GM21786 (cell line): Measurements from ENCODE around the gene OPN5.
A peak's percentile ranks its signal among the peaks of the same experiment; 100 is the strongest.

Experiments
- ATAC-seq: cut with Tn5 transposase; IDR thresholded peaks from one replicate; pipeline ENCODE4 v1.9.1; 2021; ENCODE audit not compliant: unreplicated experiment

The OPN5 gene

DNA sequence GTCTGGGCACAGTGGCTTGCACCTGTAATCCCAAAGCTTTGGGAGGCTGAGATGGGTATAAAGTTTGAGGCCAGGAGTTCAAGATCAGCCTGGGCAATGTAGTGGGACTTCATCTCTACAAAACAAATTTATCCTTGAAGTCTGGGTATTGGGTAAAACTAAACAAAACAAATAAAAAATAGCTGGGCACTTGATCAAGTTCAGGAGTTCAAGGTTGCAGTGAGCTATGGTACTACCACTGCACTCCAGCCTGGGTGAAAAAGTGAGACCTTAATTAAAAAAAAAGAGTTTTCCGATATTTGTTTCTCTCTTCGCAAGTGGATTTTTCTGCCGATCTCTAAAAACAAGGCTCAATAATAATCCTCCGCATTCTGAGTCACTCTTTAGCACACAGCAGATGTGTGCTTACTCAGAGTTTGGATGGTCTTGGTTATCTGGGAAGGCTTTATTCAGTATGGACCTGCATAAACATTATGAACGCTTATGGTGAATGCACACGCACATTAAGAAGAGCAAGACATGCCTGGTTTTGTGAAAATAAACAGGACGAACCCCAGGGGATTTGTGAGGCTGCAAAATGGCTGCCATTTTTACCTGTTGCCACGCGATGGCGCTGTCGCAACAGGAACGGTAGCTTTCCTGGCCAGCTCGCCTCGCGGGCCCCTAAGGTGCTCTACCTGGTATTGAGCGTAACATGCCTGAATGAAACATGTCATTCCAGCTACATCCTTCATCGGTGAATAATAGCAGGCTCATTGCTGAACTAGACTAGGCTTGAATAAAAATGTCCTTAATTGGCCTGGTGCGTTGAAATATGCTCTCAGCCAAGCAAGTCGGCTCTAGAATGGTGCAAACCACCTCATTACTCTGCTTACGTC is 6.0 kb downstream of the OPN5 start:
- peak; percentile 74 for ATAC-seq

DNA sequence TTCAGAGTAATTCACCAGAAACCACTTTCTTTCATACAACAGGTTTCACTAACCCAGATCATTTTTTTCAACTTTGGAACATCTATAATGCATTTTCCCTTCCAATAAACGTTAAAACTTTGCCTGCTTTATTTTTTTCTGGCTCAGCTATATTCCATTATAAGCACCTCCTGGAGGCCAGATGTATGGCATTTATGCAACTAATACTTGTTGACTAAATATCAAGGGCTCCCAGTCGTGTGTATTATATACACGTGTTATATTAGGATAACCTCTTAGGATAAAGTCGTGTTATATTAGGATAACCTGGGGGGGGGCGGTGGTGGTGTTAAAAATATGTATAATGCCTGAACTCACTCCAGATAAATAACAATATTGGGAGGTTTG is 6.7 kb downstream of the OPN5 start:
- ATAC-seq = no peak

- ATAC-seq = no peak
These were observed 7.7 kb downstream of the OPN5 start for GRCh38 chr6:47789553-47789952.

- ATAC-seq = no peak
These were observed 10.4 kb downstream of the OPN5 start for GRCh38 chr6:47792216-47792733.

DNA sequence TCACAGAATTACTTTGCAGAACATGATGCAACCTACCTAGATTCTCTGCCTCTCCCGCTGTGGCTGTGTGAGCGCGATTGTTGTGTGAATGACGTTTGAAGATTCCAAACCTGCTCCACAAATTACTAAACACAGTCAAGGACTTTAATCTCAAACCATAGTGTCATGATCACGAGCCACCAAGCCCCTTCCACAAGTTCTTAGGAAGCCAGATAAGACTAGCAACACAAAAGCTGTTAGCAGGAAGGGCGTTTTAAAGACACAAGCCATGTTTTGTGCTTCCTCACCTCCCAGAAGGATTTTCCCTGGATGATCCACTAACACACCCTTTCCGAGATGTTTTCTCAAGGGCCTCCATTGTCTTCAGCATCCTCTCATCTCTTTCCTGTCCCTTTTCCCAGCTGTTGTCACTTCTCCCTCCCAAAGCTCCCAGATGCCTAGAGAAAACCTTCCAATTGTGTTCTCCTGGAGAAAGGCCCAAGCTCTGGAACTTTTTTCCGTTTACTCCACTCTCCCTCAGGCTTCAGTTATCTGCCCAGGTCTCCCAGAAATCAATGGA is 12.8 kb downstream of the OPN5 start:
- no peak for ATAC-seq

GRCh38 chr6:47801984-47802383 is 20.2 kb downstream of the OPN5 start:
- no peak for ATAC-seq

DNA sequence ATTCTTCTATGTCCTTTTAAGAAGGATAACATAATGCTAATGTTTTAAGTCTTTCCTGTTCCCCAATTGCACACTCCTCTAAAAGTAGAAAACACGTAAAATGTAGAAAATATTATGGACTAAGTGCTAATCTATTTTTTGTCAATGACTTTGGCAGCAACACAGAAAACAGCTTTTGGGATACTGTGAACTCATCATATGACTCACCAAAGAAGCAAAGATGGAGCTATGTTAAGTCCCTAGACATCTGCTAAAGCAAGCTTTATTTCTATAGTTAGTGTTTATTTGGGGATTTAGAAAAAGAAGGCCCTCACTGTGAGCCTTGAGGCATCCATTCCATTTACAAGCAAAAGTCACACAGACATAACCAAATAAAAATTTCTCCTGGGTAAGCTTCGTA is 23.0 kb downstream of the OPN5 start:
- ATAC-seq = no peak

GRCh38 chr6:47809873-47810272 is 28.0 kb downstream of the OPN5 start:
- no peak for ATAC-seq

- no peak for ATAC-seq
These were observed 29.1 kb downstream of the OPN5 start for GRCh38 chr6:47810885-47811284.

DNA sequence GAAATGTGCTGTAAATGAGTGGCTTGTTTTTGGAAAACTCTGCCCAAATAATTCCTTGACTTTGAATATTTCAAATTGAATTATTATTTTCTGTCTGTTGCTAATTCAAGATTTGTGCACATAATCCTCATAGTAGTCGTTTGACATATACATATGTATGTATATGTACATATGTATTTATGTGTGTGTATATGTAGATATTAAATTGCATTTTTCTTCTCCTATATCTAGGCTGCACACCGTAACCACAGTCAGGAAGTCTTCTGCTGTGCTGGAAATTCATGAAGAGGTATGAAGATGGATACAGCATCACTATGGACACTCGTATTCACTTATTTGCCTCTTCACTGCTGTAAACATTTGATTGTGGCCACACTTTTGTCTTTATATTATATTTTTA is 29.6 kb downstream of the OPN5 start:
- ATAC-seq = no peak

DNA sequence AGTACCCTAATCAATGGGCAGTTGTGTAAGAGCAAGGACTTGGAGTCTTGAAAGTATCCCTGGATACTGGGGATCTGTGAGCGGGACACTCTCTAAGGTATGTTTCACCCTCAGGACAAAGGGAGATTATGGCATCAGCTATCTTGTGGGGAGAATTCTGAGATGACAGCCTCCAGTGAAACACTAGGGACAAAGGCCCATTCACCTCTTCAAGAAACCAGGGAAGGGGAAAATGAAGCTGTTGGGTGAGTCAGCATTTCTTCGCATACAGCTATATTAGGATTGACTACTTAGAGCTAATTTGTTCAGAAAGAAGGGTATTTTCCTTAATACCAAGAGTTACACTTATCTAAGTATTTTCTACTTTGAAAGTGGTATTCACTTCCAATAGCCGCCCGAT is 35.9 kb downstream of the OPN5 start:
- no peak for ATAC-seq

DNA sequence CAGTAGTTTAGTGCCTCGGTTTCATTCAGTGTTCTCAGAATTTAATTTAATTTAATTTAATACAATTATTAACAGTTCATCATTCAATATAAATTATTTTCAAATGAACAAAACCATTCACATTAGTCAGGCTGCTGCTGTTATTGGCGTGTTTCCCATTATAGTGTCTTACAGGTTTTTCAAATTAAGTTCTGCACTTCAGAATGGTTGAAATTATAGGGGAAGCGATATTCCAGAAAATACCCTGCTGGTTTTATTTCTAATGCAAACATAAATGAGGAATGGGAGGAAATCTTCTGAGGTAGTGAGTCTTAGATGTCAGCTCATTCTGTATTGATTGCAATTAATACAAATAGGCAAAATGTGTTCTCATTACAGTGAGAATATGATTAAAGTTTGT is 37.6 kb downstream of the OPN5 start:
- ATAC-seq = no peak

DNA sequence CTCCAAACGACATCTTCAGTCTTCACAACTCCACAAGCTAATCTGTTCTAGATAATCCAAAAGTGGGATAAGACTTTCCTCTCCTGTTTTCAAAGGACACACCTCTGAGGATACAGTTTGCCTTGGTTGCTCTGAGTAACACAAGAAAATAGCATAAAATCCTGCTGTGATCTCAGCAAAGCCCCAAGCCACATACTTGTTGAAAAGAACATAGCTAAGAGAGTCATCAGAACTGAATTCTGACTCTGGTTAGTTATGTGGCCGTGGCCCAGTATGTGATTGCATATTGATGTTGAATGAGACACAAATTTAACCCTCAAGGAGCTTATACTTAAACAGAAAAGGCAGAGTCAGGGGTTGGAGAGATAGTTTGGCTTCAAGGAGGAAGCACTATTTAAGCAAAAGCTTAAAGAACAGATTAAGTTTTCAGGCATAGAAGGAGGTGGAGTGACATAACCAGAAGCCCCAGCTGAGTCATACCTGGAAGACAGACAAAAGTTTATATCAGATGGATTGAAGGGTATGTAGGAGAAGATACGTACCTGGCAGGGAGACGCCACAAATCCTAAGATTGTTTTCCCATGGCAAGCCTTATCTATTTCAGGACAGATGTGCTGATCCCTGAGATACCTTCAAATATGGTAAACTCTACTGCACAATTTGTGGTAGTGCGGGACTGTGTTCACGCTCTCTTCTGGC is 41.2 kb downstream of the OPN5 start:
- ATAC-seq = no peak

GRCh38 chr6:47832386-47833100 is 50.7 kb downstream of the OPN5 start:
- ATAC-seq = no peak

- ATAC-seq = no peak
These were observed 52.4 kb downstream of the OPN5 start for GRCh38 chr6:47834196-47834595.

DNA sequence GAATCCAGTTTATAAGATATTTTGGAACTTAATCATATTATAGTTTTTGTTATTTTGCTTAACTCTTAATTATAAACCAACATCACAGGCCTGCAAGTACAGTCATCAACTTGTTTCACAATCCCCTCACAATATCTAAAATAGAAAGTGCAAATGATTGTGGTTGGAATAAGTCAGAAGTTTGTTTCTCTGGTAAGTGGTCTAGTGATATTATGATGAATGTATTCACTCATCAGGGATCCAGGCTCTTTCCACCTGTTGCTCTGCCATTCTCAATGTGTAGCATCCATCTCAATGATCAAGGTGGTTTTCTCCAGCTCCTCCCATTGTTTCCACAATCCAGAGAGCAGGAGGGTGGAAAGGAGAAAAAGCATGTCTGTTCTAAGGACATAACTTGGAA is 54.2 kb downstream of the OPN5 start:
- peak; percentile 31 for ATAC-seq

DNA sequence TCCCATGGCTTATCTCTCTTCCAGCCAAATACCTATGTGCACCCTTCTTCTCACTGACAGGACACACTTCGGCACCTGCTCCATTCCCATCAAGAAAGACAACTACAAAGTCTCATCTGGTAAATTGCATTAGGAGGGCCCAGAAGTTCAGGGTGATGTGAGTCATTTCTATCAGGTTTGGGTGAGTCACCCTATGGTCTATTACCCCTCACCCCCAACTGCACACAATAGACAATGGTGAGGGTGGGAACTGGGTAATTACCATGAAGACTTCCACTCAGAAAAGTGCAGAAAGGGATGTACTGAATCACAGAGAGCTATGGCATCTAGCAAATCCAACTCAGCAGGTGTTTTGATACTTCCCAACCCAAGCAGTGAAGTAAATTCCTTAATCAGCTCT is 54.8 kb downstream of the OPN5 start:
- peak; percentile 67 for ATAC-seq

DNA sequence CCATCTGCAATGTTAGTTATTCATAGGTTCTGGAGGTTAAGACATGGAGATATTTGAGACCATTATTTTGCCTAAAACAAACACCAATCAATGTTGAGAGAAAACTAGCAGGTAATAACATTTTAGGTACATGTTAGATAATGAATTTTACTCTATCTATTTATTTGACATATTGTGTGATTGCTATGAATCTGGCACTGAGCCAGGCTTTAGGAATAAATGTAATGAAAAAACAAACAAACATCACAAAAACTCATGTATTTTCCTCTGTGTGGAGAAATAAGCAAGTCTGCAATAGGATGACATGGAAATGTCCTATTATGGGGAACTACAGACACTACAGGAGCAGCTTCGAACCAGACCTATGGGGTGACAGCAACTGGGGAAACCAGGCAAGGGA is 57.8 kb downstream of the OPN5 start:
- ATAC-seq = no peak

DNA sequence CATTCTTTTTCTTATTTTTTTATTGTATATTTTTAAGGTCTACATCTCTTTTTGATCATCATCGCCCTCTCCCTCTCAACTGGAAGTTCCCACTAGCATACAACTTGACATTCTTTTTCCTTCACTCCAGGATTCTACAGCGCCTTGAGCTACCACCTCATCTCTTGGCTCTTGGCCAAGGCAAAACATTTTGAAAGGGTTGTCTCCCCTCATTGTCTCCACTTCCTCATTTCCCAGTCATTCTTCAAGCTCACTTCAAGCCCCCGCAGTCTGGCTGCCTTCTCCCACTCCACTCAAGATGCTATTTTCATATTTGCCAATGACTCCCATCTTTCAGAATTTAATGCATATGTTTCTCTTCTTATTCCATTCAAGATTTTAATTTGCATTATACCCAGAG is 63.0 kb downstream of the OPN5 start:
- ATAC-seq = no peak

DNA sequence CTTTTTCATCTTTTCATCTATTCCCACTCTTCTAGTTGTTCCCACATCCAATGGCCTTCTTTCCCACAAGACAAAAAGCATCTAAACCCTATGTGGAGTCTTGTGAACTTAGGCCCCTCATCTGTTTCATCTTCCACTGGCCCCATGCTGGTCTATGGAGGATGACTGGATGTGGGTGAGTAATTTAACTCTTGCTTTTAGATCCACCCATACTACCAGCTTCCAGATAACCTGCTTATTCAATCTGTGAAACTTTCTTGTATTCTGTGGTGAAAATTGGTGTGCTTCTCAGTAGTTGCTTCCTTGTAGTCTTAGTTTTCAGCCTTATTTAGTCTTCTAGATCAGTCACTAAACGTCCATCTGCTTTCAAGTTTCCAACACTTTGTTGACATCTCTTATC is 64.9 kb downstream of the OPN5 start:
- no peak for ATAC-seq

DNA sequence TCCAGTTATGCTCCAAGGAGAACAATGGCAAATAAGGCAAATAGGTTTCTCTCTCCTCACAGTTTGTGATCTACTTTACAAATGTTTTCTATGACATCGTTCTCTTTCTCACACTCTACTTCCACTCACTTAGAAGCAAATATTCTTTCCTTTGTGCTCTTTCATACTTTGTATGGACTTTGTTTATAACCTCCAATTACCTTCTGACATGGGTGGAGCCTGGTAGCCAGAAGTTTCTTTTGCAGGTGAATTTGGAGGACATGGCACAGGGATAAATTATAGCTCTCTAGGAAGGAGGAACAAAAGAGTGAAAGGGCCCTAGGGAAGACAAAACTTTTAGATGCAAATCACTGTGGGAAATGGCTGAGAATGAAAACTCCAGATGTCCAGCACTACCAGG is 69.3 kb downstream of the OPN5 start:
- ATAC-seq = no peak
